Nephron progenitor cell (in vitro differentiated cells): ENCODE results near the gene ANKRD24.
"Not testable (repeated sequence)": the region's sequence is repeated elsewhere in the genome, so short reads cannot be mapped to it uniquely, and the experiment has no call there.

Experiments
- DNase-seq: peaks from one replicate; pipeline ENCODE4 v3.0.0; 2021
- H3K27ac Mint-ChIP-seq: 2 replicates; pipeline ENCODE4 v1.8.0; 2021; ENCODE audit warnings: mild to moderate bottlenecking, moderate library complexity, mixed read lengths
- H3K27me3 Mint-ChIP-seq: 2 replicates; pipeline ENCODE4 v1.8.0; 2021; ENCODE audit warnings: mild to moderate bottlenecking, low read depth, mixed read lengths; ENCODE audit not compliant: poor library complexity
- H3K36me3 Mint-ChIP-seq: 2 replicates; pipeline ENCODE4 v1.8.0; 2021; ENCODE audit warnings: low read depth, mixed read lengths
- H3K4me1 Mint-ChIP-seq: 2 replicates; pipeline ENCODE4 v1.8.0; 2021; ENCODE audit warnings: mixed read lengths
- H3K4me3 Mint-ChIP-seq: 2 replicates; pipeline ENCODE4 v1.8.0; 2021; ENCODE audit warnings: mild to moderate bottlenecking, moderate library complexity, mixed read lengths
- H3K9me3 Mint-ChIP-seq: 2 replicates; pipeline ENCODE4 v1.8.0; 2021; ENCODE audit warnings: mild to moderate bottlenecking, moderate library complexity, mixed read lengths
- TF ChIP-seq, protein P1 (sequence below): fragments of 200-600 bp; sonication (generic); IDR thresholded peaks from 2 replicates; pipeline ENCODE4 v1.5.0; 2021; ENCODE audit warnings: antibody characterized with exemption

The ANKRD24 gene

DNA sequence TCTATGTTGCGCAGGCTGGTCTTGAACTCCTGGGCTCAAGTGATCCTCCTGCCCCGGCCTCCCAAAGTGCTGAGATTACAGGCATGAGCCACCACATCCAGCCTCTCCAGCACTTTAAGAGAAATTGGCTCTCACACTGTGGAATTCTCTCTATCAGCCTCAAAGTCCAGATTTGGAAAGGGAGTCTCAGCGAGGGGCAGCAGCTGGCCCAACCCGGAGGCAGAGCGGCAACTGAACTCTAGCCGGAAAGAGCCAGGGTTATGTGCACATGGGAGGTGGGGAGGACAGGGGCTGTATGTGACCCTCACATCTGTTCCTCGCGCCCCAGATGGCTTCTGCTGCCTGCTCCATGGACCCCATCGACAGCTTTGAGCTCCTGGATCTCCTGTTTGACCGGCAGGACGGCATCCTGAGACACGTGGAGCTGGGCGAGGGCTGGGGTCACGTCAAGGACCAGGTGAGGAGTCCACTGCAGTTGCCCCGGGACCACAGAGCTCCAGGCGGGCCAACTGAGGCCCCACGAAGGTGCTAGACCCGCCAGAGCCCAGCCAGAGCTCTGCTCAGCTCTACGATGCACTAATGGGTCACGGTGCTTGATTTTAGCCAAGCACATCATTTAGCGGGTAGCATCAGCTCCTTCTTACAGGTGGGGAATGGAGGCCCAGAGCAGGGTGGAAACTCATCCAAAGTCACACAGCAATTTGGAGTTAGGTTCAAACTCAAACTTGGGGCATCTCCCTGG, 27.7 kb upstream of the ANKRD24 start:
- H3K27ac Mint-ChIP-seq, result no peak overlapping the region
- no peak overlapping the region for H3K4me3 Mint-ChIP-seq
- H3K27me3 Mint-ChIP-seq, result peaks cover 70% of the 10 kb centered on the region
- H3K4me1 Mint-ChIP-seq, result peaks cover 1% of the 10 kb centered on the region
- TF ChIP-seq, protein P1, sequence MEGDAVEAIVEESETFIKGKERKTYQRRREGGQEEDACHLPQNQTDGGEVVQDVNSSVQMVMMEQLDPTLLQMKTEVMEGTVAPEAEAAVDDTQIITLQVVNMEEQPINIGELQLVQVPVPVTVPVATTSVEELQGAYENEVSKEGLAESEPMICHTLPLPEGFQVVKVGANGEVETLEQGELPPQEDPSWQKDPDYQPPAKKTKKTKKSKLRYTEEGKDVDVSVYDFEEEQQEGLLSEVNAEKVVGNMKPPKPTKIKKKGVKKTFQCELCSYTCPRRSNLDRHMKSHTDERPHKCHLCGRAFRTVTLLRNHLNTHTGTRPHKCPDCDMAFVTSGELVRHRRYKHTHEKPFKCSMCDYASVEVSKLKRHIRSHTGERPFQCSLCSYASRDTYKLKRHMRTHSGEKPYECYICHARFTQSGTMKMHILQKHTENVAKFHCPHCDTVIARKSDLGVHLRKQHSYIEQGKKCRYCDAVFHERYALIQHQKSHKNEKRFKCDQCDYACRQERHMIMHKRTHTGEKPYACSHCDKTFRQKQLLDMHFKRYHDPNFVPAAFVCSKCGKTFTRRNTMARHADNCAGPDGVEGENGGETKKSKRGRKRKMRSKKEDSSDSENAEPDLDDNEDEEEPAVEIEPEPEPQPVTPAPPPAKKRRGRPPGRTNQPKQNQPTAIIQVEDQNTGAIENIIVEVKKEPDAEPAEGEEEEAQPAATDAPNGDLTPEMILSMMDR, result no peak
- no peak for DNase-seq
- no peaks in the 10 kb centered on the region for H3K36me3 Mint-ChIP-seq
- no peaks in the 10 kb centered on the region for H3K9me3 Mint-ChIP-seq

DNA sequence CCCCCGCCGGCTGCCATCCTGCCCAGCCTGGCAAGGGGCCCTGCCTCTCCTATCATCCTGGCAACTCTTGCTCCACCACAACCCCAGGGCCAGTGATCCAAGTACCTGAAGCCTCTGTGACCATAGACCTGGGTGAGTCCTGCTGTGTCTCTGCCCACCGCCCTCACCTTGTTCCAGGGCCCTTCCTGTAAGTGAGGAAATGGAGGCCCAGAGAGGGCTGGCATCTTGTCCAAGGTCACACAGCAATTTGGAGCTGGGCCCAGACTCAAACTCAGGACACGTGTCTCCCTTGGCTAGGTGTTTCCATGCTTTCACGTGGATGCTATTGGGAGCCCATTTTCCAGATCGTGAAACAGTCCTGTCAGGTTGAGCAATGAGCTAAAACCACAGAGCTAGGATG, 25.3 kb upstream of the ANKRD24 start:
- DNase-seq, result no peak
- H3K4me1 Mint-ChIP-seq, result no peaks in the 10 kb centered on the region
- no peak overlapping the region for H3K27ac Mint-ChIP-seq
- no peaks in the 10 kb centered on the region for H3K36me3 Mint-ChIP-seq
- peaks cover 64% of the 10 kb centered on the region for H3K27me3 Mint-ChIP-seq
- H3K9me3 Mint-ChIP-seq, result no peaks in the 10 kb centered on the region
- H3K4me3 Mint-ChIP-seq, result no peak overlapping the region
- TF ChIP-seq, protein P1, result no peak

DNA sequence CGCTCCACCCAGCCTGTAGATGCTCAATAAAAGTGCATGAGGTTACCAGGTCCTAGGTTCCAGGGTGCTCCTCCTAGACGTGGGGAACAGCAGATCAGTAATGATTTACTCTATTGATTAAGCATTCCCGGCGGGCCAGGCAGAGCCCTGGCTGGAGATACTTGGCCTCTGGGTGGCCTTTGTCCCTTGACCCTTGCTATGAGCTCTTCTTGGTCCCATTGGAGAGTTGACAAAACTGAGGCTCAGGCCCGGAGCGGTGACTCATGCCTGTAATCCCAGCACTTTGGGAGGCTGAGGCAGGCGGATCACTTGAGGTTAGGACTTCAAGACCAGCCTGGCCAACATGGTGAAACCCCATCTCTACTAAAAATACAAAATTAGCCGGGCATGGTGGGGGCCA, 24.5 kb upstream of the ANKRD24 start:
- not testable (repeated sequence) for H3K27ac Mint-ChIP-seq, H3K4me1 Mint-ChIP-seq, H3K4me3 Mint-ChIP-seq, H3K36me3 Mint-ChIP-seq, H3K9me3 Mint-ChIP-seq, DNase-seq
- peaks cover 64% of the 10 kb centered on the region for H3K27me3 Mint-ChIP-seq

DNA sequence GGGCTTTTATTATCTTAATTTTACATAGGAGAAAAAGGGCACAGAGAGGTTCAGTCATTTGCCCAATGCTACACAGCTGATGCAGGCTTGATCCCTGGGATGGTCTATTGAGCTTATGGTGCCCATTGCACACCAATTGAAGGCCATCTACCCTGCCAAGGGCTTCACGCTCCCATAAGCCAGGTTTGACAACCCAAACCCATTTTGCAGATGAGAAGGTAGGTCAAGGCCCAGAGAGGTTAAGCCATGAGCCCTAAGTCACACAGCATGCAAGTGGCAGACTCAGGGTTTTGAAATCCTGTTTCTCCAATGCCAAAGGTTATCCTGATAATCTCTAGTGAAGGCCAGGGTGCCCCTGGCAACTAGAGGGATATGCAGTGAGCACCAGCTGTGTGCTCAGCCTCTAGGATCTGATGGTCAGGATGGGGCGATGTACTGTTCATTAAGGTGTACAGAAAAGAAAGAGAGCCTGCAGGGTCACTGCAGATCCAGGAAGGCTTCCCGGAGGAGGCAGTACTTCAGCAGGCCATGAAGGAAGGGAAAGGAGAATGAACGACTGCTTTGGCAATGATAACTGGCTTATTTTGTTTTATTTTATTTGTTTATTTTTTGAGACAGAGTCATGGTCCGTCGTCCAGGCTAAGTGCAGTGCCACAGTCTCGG, 20.9 kb upstream of the ANKRD24 start:
- Mint-ChIP-seq H3K4me1 (no peaks in the 10 kb centered on the region), H3K9me3 (no peaks in the 10 kb centered on the region), H3K4me3 (no peak overlapping the region), H3K27me3 (peaks cover 64% of the 10 kb centered on the region), H3K36me3 (no peaks in the 10 kb centered on the region), H3K27ac (no peak overlapping the region)
- DNase-seq, result no peak
- TF ChIP-seq, protein P1, result no peak

DNA sequence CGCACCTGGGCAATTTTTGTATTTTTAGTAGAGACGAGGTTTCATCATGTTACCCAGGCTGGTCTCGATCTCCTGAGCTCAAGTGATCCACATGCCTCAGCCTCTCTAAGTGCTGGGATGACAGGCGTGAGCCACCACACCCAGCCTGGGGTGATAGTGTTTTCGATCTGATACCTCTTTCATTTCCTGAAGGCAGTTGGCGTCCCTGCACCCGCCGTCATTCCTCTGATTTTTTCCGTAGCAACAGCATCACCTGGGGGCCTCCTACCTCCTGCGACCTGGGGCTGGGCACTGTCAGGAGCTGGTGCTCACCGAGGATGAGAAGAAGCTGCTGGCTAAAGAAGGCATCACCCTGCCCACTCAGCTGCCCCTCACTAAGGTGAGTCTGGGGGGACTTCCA, 18.2 kb upstream of the ANKRD24 start:
- DNase-seq, result no peak
- H3K27me3 Mint-ChIP-seq, result peaks cover 70% of the 10 kb centered on the region
- H3K4me3 Mint-ChIP-seq, result no peak overlapping the region
- no peaks in the 10 kb centered on the region for H3K36me3 Mint-ChIP-seq
- TF ChIP-seq, protein P1, result no peak
- no peaks in the 10 kb centered on the region for H3K9me3 Mint-ChIP-seq
- H3K27ac Mint-ChIP-seq, result no peak overlapping the region
- H3K4me1 Mint-ChIP-seq, result no peaks in the 10 kb centered on the region

DNA sequence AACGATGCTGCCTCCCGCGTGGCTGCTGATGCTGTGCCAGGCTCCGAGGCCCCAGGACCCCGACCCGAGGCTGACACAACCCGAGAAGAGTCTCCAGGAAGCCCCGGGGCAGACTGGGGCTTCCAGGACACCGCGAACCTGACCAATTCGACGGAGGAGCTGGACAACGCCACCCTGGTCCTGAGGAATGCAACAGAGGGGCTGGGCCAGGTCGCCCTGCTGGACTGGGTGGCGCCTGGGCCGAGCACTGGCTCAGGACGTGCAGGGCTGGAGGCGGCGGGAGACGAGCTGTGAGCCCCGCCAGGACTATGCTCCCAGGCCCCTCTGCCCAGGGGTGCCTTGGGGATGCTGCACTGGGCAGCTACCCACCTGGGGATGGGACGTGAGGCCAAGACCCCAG, 10.8 kb upstream of the ANKRD24 start:
- DNase-seq, result no peak
- Mint-ChIP-seq H3K36me3 (no peaks in the 10 kb centered on the region), H3K4me1 (no peaks in the 10 kb centered on the region), H3K27ac (no peak overlapping the region), H3K27me3 (peaks cover 51% of the 10 kb centered on the region), H3K4me3 (no peak overlapping the region), H3K9me3 (no peaks in the 10 kb centered on the region)
- TF ChIP-seq, protein P1, result no peak
